Endothelial cell of umbilical vein (primary cell): ENCODE results near the gene RLN1. TPM values are rescaled to one million over a fixed set of nuclear protein-coding genes. Genes with fewer than 3 reads are reported as not detected.

Source experiments
- BruUV-seq: library from RNA; stranded (reverse); fragments of 400-500 nt; replicated peaks from 2 replicates; lab custom pipeline; 2021; lab: Mats Ljungman, UMichigan
- CTCF ChIA-PET: fragments of 300-600, 350-600 bp; sonication (Branson Sonifier 250); formaldehyde crosslinking; loops from one replicate; lab custom pipeline; 2021; ENCODE audit warnings: antibody characterized with exemption, inconsistent platforms; lab: Charles Lee
- POLR2A ChIA-PET: fragments of 300-600, 350-600 bp; sonication (Branson Sonifier 250); formaldehyde crosslinking; loops from one replicate; lab custom pipeline; 2021; ENCODE audit warnings: antibody characterized with exemption, inconsistent platforms; lab: Charles Lee
- DNase-seq: peaks from one replicate; pipeline ENCODE4 v3.0.0-alpha.2; 2011; ENCODE audit warnings: low read depth, low spot score
- FAIRE-seq: peaks from 2 replicates; lab custom pipeline; 2011; peaks lifted over from hg19 to GRCh38; lab: Jason Lieb, UNC
- H2AFZ ChIP-seq: 2 replicates; pipeline ENCODE4 v1.6.0; 2012; ENCODE audit warnings: low read depth, low read length, control low read depth, inconsistent platforms
- H3K27ac ChIP-seq: 2 replicates; pipeline ENCODE4 v1.5.1; 2011; ENCODE audit warnings: low read depth, mild to moderate bottlenecking, control low read depth, low read length, moderate library complexity; ENCODE audit not compliant: insufficient read depth
- H3K27me3 ChIP-seq, 2 experiments: 2 replicates each; pipeline versions ENCODE4 v1.6.0 to v1.6.1; 2011; ENCODE audit warnings: low read length in 2 of 2, mixed read lengths in 1 of 2; ENCODE audit not compliant: control insufficient read depth in 2 of 2, insufficient read depth in 2 of 2
- H3K36me3 ChIP-seq, 2 experiments: 2 replicates in 1 of 2; 3 replicates in 1 of 2; pipeline ENCODE4 v1.5.1; 2011; ENCODE audit warnings: low read length in 2 of 2, mild to moderate bottlenecking in 1 of 2, moderate library complexity in 1 of 2; ENCODE audit not compliant: control insufficient read depth in 2 of 2, insufficient read depth in 2 of 2; ENCODE audit errors: extremely low read depth in 1 of 2
- H3K4me1 ChIP-seq: 3 replicates; pipeline ENCODE4 v1.5.1; 2011; ENCODE audit warnings: mild to moderate bottlenecking, low read length; ENCODE audit not compliant: control insufficient read depth, insufficient read depth; ENCODE audit errors: extremely low read depth
- H3K4me2 ChIP-seq: 2 replicates; pipeline ENCODE4 v1.6.1; 2011; ENCODE audit warnings: low read length, control low read depth, mixed read lengths; ENCODE audit not compliant: insufficient read depth
- H3K4me3 ChIP-seq, 3 experiments: fragments of 200-600 bp in 1 of 3; sonication (generic), shearing (Covaris generic) in 1 of 3; replicated peaks in 1 of 3; 2 replicates each; pipeline ENCODE4 v1.5.1; 2011 to 2016; ENCODE audit warnings: control low read depth in 3 of 3, low read length in 3 of 3, mild to moderate bottlenecking in 2 of 3, inconsistent platforms in 1 of 3, low read depth in 1 of 3, moderate library complexity in 1 of 3; ENCODE audit not compliant: insufficient read depth in 1 of 3
- H3K79me2 ChIP-seq: 2 replicates; pipeline ENCODE4 v1.6.0; 2012; ENCODE audit warnings: low read length, inconsistent platforms; ENCODE audit not compliant: control insufficient read depth, insufficient read depth
- H3K9ac ChIP-seq: replicated peaks from 2 replicates; pipeline ENCODE3; 2011; ENCODE audit warnings: low read length, control low read depth; ENCODE audit not compliant: insufficient read depth; ENCODE audit errors: extremely low read depth
- H3K9me1 ChIP-seq: replicated peaks from 3 replicates; pipeline ENCODE4 v1.6.0; 2011; ENCODE audit warnings: mild to moderate bottlenecking, low read length; ENCODE audit not compliant: control insufficient read depth, insufficient read depth; ENCODE audit errors: extremely low read depth
- H3K9me3 ChIP-seq: replicated peaks from 2 replicates; pipeline ENCODE4 v1.5.1; 2012; ENCODE audit warnings: low read length, inconsistent platforms; ENCODE audit not compliant: control insufficient read depth, insufficient read depth
- H4K20me1 ChIP-seq: replicated peaks from 2 replicates; pipeline ENCODE3; 2011; ENCODE audit warnings: mild to moderate bottlenecking, low read length; ENCODE audit not compliant: control insufficient read depth, insufficient read depth; ENCODE audit errors: extremely low read depth
- CTCF ChIP-seq, 2 donors: IDR thresholded peaks; 1 replicate in 1 of 2; 2 replicates in 1 of 2; pipeline ENCODE4 v1.5.1; 2011; ENCODE audit warnings: low read length in 2 of 2, mild to moderate bottlenecking in 2 of 2, moderate library complexity in 2 of 2, control low read depth in 1 of 2, inconsistent platforms in 1 of 2, low read depth in 1 of 2; ENCODE audit not compliant: insufficient read depth in 1 of 2; ENCODE audit errors: extremely low read depth in 1 of 2
- MYC ChIP-seq: IDR thresholded peaks from one replicate; pipeline ENCODE4 v1.6.1; 2011; ENCODE audit warnings: mild to moderate bottlenecking, low read depth, low read length
- POLR2A ChIP-seq: IDR thresholded peaks from 2 replicates; pipeline ENCODE4 v1.6.1; 2012; ENCODE audit warnings: low read depth, mild to moderate bottlenecking, control low read depth, low read length
- POLR2AphosphoS5 ChIP-seq: IDR thresholded peaks from 2 replicates; pipeline ENCODE4 v1.6.1; 2012; ENCODE audit warnings: low read depth, mild to moderate bottlenecking, control low read depth, low read length, moderate library complexity; ENCODE audit not compliant: insufficient read depth
- dilution Hi-C: fragments of 300-500 bp; cut with MboI; formaldehyde crosslinking; loops from one replicate; pipeline ENCODE4 v1.15.0; 2019; ENCODE audit warnings: low sequenced_read_pairs; ENCODE audit not compliant: extremely low pct_ligation_motif_present
- intact Hi-C: fragments of 100-400 bp; cut with micrococcal nuclease; formaldehyde crosslinking; loops from one replicate; pipeline ENCODE4 v1.10.0; 2022
- polyA plus RNA-seq, 4 experiments: library from polyadenylated mRNA; depleted of rRNA in 3 of 4; stranded (reverse) in 3 of 4; unstranded in 1 of 4; fragments of >200 nt; gene quantifications; 2 replicates each; pipeline versions ENCODE4 v1.2.1 to v1.2.3, GENCODE V29; 2011 to 2012; ENCODE audit warnings: missing spikeins in 1 of 4
- total RNA-seq: library from RNA; stranded (reverse); gene quantifications from 2 replicates; pipeline ENCODE4 v1.2.3, GENCODE V29; 2021

RLN1 gene
- total and polyA plus RNA-seq, 2 donors (not counting 3 experiments of a cell fraction or from before 2014, with no cell fraction given), result not detected

DNA sequence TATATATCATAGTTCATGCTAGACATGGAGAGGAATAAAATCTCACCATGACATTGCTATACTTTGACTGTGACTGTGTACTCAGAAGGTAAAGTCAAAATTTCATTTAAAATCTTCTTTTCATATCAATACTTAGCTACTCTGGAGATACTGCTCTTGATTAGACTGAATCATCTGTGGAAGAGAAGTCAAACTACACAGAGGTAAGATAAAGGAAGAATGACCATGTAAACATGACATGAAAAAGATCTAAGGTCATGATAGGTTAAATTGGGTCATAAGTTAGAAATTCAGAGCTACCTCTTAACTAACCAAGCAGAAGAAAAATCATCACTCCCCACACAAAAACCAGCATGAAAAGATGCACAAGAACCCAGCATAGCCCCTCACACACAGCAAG, 44.8 kb upstream of the RLN1 start:
- no peaks in the 10 kb centered on the region for H3K27me3 ChIP-seq
- no peak overlapping the region for H3K9ac ChIP-seq
- no peak overlapping the region for H3K4me3 ChIP-seq
- H3K27ac ChIP-seq, result no peak overlapping the region
- ChIA-PET POLR2A (no interaction called here), CTCF (interaction anchor here (1.4 kb wide), 1 partner anchor 42 kb away, joined by 3 read pairs; no protein-coding TSS in a partner anchor)
- no peak overlapping the region for H3K4me2 ChIP-seq
- H3K79me2 ChIP-seq, result no peaks in the 10 kb centered on the region
- TF ChIP-seq POLR2A (no peak), CTCF (IDR thresholded peaks at IDR 0.05; ENCODE audit: extremely low read depth in 1 of 2, insufficient read depth in 1 of 2, low read depth in 1 of 2, low read length in 2 of 2) (no peak)
- no peak overlapping the region for H2AFZ ChIP-seq
- no peaks in the 10 kb centered on the region for H3K36me3 ChIP-seq
- FAIRE-seq, result no peak
- dilution Hi-C loops, result no loop called here
- H3K9me3 ChIP-seq, result no peaks in the 10 kb centered on the region
- intact Hi-C loops, result no loop called here
- DNase-seq, result no peak
- H3K9me1 ChIP-seq, result no peaks in the 10 kb centered on the region
- no peaks in the 10 kb centered on the region for H4K20me1 ChIP-seq
- BruUV-seq, result no TSS peak
- no peaks in the 10 kb centered on the region for H3K4me1 ChIP-seq

DNA sequence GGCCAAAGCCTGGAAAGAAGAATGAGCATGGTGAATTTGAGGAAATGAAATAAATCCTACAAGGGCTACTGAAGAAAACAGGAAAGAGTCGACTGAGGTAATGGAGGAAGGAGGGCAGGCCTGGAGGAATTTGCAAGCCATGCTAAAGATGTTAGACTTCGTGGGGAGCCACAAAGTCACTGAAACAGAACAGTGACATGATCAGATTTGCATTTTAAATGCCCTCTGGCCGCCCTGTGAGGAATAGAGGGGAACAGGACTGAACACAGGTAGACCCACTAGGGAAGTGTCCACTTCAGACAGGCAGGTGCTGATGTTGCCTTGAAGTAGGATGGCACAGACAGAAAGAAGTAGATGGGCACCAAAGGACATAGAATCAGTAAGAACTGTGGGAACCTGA, 42.8 kb upstream of the RLN1 start:
- Histone ChIP-seq H3K9ac (no peak overlapping the region), H3K9me3 (no peaks in the 10 kb centered on the region), H3K4me1 (no peaks in the 10 kb centered on the region), H4K20me1 (no peaks in the 10 kb centered on the region), H3K4me2 (no peak overlapping the region), H3K27ac (no peak overlapping the region), H3K27me3 (no peaks in the 10 kb centered on the region), H2AFZ (no peak overlapping the region), H3K36me3 (no peaks in the 10 kb centered on the region), H3K79me2 (no peaks in the 10 kb centered on the region), H3K4me3 (no peak overlapping the region), H3K9me1 (no peaks in the 10 kb centered on the region)
- FAIRE-seq (no peak), DNase-seq (no peak)
- dilution Hi-C loops (no loop called here), intact Hi-C loops (no loop called here)
- TF ChIP-seq MYC (no peak), POLR2AphosphoS5 (no peak)
- no TSS peak for BruUV-seq
- ChIA-PET CTCF (no interaction called here), POLR2A (no interaction called here)
